NCI-H2171 (cell line): ENCODE results near the gene FBXW10.
"Not testable (repeated sequence)": the region's sequence is repeated elsewhere in the genome, so short reads cannot be mapped to it uniquely, and the experiment has no call there.

ENCODE experiments used
- DNase-seq: peaks from one replicate; lab custom pipeline; 2025; lab: John Stamatoyannopoulos, UW

FBXW10 gene, protein sequence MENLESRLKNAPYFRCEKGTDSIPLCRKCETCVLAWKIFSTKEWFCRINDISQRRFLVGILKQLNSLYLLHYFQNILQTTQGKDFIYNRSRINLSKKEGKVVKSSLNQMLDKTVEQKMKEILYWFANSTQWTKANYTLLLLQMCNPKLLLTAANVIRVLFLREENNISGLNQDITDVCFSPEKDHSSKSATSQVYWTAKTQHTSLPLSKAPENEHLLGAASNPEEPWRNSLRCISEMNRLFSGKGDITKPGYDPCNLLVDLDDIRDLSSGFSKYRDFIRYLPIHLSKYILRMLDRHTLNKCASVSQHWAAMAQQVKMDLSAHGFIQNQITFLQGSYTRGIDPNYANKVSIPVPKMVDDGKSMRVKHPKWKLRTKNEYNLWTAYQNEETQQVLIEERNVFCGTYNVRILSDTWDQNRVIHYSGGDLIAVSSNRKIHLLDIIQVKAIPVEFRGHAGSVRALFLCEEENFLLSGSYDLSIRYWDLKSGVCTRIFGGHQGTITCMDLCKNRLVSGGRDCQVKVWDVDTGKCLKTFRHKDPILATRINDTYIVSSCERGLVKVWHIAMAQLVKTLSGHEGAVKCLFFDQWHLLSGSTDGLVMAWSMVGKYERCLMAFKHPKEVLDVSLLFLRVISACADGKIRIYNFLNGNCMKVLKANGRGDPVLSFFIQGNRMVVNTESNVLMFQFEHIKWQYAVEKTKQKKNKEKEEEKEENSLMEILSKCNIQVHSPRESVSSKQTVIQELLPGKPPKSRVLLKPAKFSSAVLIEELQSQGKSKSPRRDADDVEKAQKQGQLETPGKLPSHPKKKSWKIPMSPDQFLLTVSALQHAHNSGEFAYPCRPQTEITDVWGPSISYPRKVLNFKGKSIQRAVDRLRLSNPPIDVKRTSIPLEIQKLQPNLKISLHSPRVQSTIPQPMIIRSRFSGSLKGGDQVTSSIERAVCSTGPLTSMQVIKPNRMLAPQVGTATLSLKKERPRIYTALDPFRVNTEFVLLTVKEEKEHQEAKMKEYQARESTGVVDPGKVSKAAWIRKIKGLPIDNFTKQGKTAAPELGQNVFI

DNA sequence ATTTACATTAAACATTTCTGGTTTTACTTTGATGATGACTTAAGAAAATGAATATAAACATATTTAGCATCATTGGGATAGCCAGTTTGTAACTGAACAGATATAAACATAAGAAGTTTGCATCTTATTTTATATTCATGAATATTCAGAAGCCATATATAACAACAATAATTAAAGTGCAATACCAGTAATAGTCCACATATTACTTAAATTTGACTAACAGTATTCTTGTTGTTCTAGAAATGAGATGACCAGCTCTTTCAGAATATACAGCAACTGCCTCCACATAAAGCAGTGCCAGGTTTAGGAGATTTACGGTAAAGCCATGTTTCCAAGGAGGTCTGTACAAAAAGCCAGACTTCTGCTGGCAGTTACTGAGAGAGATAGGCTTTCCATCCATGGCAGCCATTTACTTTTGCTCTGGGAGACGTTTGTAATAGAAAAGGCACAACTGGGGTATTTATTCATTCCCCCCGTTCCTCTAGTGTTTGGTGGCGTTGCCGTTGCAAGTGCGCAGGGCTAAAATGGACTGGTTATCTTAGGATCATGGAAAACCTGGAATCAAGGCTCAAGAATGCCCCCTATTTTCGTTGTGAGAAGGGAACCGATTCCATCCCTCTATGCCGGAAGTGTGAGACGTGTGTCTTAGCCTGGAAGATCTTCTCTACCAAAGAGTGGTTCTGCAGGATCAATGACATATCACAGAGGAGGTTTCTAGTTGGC is at the start of gene FBXW10:
Gene FBXW10, plus strand, starts transcription at position 356 of the 723 bp plus-strand sequence. Its CDS starts 191 bp downstream, at position 547.
- not testable (repeated sequence) for DNase-seq

DNA sequence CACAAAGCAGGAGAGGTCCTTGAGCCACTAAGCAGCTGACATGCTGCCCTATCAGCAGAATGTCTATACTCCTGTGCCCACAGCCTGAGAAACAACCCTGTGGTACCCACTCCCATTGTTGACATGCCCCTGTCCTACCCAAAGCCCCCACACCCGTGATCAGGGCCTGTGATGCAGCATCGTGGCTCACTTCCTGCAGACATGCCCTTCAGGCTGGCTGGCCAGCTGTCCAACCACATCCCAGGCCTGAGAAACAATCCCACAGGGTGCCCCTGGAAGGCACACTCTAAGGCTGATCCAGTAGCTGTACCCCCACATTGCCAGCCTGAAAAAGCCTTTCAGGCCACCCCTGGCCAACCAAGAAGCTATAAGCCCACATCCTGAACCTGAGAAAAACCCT is 48.7 kb upstream of the FBXW10 start:
- not testable (repeated sequence) for DNase-seq

DNA sequence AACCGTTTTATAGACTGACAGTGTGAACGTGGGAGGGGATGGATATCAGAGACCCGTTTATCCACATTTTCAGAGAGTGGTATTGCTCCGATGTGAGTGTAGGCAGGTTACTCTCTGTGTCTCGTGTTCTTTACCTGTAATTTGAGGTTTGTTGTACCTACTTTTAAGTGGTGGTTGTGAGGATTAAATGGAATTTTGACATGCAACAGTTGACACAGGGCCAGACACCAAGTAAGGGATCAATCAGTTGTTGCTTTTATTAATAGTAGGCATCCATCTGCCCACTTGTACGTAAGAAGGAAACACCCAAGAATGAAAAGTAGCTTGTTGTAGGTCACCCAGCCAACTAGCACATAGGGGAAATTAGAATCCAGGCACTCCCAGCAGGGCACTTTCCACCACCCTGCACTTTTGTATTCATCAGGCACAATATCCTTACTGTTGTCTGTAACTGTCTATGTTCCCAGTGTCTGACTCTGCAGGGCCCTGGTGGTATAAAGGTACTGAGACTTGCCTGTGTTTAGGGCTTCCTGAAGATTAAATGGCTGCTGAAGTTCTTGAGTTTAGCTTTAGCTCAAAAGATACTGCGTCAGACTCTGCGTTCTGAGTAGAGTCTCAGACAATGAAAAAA is 45.3 kb upstream of the FBXW10 start:
- DNase-seq: not testable (repeated sequence)

DNA sequence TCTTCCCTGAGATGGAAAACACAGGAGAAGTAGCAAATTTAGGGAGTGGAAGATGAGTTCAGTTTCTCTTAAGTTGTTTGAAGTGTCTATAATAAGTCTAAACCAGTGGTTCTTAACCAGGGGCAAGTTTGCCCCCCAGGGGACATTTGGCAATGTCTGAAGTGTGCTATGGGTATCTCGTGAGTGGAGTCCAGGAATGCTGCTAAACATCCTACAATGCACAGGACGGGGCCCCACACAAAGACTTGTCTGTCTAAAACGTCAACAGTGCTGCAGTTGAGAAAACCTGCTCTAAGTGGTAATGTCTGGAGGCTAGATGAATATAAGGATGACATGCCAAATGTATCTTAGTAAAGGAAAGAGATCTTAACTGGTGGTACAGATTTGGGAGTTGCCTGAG is 37.9 kb upstream of the FBXW10 start:
- DNase-seq: not testable (repeated sequence)

DNA sequence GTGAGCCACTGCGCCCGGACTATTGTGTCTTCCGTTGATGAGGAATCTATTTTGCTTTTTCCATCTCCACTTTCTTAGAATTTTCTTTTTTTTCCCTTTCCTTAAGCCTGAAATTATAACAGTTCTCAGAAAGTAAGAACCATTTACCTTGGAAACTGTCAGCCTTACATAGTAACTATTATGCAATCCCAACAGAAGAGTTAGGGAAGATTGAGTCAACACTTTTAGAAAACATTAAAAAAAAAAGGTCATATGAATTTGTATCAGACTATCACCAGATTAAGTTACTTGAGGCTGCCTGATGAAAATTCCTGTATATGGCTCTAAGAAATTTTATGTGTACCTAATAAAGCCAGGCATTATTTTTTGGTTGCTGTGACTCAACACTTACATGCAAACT is 35.6 kb upstream of the FBXW10 start:
- DNase-seq: not testable (repeated sequence)

DNA sequence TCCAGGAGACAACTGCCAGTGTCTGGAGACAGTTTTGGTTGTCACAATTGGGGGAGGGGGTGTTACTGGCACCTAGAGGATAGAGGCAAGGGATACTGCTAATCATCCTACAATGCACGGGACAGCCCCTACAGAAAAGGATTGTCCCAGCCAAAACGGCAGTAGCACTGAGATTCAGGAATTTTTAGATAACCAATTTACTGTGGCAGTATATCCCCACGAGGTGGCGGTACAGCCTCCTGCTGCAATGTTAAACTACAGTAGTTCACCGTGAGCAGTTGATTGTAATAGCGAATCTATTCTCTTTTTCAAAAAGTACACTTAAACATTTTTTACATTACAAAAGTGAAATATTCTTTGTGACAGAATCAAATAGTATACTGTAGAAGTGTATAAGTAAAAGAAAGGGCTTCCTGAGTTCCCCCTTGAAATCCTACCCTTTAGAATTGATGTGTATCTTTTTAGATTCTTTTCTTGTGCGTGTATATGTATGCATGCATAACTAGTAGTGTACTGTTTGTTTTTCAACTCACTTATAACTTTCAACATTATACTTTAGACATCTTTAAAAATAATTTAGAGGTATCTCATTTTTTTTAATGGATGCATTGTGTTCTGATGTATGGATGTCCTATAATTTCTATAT is 31.4 kb upstream of the FBXW10 start:
- peak; percentile 9 for DNase-seq

DNA sequence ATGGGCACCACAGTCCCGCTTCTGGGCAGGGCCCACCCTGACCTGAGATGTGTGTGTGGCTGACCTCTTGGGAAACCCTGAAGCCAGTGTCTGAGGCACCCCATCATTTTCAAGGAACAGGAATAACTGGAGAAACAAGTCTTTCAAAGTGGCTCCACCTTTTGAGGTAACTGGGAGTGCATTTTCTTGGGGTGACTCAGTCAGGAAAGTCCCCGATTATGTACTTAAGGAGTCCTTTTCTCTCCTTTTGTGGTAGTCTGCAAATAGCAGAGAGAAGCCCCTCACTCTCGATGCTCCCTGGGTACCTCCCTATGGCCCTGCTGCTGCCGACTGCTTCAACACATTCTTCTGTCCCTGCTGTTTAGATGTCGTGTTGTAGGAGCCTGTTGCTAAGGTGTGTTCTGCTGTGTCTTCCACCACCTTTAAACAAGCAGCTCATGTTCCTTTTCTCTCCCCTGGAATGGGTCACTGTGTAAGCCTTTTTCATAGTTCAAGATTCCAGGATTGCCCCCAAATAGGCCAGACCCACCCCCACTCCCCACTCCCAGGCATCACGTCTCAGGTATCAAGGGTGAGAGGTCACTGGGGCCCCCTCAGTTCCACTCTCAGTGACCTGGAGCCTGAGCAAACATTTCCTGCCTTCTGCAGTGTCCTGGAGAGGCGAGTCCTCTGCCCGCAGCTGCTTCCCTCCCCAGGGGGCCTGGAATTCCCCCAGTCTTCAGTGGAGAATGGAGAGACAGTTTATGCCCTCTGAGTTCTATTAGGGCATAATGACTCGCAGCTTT is 25.0 kb upstream of the FBXW10 start:
- not testable (repeated sequence) for DNase-seq

DNA sequence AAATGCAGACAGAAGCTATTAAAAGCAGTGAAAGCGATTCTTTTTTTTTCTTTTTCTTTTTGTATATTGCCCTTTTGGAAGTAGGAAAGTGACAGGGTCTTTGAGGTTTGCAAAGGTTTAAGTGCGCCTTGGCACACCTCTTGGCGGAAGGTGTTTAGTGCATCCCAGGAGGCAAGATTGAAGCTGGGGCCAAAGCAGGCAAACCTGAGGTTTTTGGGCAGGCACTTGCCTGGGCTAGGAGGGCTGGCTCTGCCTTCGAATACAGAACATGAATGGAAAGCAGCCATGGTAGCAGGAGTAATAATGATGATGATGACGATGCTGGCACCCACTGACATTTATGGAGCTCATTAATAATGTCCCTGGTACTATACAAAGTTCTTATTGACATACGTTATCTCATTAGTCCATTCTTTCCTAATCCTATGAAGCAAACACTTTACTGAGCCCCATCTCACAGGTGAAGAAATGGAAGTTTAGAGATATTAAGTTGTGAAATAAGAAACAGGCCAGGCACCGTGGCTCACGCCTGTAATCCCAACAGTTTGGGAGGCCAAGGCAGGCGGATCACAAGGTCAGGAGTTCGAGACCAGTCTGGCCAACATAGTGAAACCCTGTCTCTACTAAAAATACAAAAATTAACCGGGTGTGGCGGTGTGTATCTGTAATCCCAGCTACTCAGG is 24.3 kb upstream of the FBXW10 start:
- not testable (repeated sequence) for DNase-seq

DNA sequence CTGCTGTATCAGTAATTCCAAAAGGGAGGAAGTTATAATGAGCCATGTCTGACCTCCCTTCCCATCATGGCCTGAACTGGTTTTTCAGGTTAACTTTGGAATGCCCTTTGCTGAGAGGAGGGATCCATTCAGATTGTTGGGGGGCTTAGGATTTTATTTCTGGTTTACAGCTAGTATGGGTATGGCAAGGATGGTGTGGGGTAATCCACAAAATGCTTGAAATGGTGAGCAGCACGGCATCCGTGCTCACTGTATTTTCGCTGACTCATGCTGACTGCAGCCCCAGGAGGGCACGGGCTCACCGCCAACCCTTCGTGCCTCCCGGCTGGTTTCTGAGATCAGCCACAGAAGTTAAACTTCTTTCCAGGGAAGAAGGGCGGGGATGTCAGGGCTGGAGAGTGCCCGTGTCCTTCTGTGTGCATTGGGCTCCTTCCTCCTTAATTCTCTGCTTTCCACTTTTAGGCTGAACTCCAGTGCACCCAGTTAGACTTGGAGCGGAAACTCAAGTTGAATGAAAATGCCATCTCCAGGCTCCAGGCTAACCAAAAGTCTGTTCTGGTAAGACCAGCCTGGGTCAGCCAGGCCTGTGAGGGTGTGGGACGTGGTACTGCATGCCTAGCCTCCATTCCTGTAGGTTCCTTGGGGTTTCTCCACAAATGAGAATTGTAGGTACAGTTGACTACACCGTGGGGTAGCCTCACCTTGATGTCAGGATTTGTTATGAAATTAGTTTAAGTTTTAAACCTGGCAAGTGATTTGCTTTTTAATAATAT is 21.9 kb upstream of the FBXW10 start:
- DNase-seq: not testable (repeated sequence)

DNA sequence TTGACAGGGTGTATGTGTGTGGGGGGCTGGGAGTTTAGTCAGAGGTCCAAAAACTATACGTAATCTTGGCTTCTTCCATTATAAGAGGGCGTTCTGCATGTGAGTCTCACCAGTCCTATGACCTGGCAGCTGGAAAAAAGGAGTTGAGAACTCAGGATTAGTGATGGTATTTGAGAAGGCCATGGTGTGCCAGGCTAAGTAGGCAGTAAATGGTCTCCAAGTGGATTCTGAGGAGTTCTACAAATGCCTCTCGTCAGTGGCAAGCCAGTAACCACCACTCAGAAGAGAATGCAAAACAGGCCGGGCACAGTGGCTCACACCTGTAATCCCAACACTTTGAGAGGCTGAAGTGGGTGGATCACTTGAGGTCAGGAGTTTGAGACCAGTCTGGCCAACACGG is 21.2 kb upstream of the FBXW10 start:
- DNase-seq: not testable (repeated sequence)

DNA sequence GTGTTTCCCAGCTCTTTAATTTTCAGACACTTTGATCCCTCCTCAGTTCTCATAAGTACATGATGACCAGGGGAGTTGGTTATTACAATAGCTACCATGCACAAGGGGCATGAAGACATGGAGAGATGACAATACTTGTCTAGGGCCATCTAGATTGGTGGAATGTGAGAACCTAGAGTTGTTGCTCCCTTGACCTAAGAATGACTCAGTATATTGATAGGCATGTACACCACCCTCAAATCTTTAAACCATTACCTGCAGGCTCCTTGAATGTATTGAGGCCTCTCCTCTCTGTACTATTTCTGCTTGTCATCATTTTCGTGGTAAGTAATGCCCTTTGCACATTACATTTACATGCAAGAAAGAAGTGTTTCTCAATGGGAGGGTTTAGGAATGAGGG is 20.3 kb upstream of the FBXW10 start:
- not testable (repeated sequence) for DNase-seq

DNA sequence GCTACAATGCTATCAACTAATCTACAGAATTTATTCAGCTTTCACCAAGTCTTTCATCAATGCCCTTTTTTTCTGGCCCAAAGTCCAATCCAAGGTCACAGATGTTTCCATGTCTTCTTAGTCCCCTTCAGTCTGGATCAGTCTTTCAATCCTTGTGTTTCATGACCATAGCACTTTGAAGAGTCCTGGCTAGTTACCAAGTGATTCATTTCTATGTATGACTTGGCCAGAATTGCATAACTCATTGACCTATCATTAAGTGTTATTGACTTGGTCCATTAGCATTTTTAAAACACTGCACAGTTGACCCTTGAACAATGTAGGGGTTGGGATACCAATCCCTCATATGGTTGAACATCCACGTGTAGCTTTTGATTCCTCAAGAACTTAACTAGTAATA is 11.4 kb upstream of the FBXW10 start:
- not testable (repeated sequence) for DNase-seq

DNA sequence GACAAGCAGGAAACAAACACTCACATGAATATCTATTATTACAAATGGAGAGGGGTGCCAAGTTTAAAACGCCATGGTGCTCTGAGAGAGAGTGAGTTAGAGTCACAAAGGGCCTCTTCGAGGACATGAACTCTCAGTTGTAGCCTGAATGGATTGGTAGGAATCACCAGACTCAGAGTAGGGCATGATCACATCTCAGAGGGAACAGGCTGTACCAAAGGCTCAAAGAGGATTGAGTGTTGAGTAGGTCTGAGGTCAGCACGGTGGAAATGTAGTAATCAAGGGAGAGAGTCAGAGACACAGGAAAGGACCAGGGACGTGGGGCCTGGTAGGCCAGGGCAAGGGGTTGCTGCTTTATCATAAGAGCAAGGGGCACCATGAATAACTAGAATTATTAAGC is 10.5 kb upstream of the FBXW10 start:
- DNase-seq: not testable (repeated sequence)

DNA sequence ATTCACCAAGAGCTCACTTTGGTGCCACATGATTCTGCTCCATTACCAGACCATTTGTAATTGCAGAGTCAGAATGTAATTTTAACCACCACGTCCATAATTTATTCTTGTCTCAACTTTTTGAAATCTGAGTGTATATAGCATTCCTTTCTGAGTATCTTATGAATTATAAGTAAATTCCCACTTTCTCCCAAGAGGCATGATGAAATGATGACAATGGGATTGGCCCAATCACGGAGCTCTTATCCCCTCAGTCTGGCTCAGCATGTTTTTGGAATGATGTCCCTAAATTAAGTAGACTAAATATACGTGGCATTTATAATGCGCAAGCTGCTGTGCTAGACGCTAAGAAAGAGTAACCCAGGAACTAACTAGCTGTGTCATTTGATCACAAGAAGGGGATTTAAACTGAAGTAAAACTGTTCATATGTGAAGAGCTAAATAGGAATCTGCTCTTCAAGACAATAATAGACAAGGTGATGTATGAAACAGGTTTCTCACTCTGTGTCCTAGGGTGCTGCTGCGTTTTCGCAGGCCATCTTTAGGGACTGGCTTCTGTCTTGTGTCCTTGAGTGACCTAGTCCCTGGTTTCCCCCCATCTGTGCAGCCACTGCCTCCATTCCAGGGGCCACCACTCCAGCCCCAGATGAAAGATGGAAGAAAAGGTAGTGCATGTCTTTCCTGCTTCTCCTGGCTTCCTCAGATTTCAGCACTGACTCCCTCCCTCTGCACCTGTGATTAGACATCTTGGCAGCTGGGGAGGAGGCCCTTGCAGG is 4.0 kb upstream of the FBXW10 start:
- DNase-seq: not testable (repeated sequence)

DNA sequence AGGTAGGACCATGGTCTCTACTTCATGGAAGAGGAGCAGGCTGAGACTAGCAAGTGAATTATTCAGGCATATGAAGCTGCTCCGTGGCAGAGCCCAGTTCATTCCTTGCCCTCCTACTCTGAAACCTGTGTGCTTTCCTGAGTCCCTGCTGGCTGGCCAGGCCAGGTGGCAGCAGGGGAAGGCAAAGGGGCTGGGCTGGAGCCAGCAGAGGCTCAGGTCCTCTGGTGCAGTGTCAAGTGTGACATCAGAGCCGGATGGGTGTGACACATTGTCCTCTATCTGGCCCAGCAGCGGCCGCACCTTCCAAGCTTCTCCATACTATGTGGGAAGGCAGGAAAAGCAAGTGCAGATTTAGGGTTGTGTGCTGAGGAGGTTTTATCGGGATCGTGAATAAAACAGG is 2.6 kb upstream of the FBXW10 start:
- not testable (repeated sequence) for DNase-seq

DNA sequence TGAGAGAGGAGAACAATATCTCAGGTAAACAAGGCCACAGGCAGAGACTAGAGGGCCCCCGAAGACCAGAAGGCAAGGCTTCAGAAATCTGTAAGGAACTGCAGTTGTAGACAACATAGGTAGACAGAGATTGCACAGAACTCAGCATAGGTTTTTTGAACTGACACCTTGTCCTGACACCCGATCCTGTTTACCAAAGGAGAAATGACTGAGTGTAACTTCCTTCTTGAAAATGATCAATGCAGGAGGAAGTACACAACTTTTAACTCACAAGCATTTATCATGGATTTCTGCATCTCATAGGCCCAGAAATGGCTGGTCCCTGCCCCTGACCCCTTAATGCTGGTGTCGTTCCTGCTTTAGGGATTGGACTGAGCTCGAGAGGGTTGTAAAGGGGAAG is 872 bp downstream of the FBXW10 start:
- DNase-seq: not testable (repeated sequence)

DNA sequence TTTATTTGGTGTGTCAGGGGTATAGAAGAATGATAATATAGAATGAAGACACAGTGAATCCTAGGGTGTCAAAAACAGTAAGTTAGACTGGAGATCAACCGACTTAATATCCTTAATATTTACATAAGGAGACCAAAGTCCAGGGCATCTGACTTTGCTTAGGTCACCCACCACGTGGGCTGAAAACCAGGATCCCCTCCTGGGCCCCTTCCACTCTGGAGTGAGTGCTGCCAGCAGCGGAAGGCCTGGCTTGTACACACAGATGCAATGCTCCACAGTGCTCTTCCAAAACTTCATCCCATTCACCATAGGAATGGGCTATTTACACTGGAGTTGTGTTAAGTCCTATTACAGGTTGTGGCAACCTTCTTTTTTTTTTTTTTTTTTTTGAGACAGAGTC is 2.7 kb downstream of the FBXW10 start:
- DNase-seq: not testable (repeated sequence)

DNA sequence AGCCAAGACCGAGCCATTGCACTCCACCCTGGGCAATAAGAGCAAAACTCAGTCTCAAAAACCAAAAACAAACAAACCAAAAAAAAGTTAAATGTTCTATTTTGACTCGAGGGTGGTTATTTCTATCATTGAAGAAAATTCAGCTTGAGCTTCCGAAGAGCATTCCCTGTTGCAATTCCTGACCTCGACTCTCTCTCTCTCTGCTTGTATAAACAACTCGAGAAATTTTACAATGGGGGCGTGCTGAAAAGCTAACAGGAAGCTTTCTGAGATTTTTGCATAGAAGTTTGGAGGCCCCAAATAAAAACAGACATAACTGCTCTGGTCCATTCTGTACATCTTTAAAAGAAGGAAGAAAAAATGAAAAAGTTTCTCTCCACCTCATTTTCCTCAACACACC is 3.6 kb downstream of the FBXW10 start:
- not testable (repeated sequence) for DNase-seq
